SU-DHL-6 (cell line): ENCODE results near the gene CCDC187.

Source experiments
- CTCF ChIP-seq: fragments of 200-600 bp; sonication (generic); IDR thresholded peaks from one replicate; pipeline ENCODE4 v1.5.1; 2017; ENCODE audit warnings: antibody characterized with exemption, mild to moderate bottlenecking, low read length, moderate library complexity; ENCODE audit not compliant: insufficient read depth, poor library complexity, severe bottlenecking
- EZH2phosphoT487 ChIP-seq: fragments of 200-600 bp; sonication (generic), shearing (Covaris generic); conservative IDR thresholded peaks from 2 replicates; pipeline ENCODE4 v1.6.1; 2018; ENCODE audit warnings: mild to moderate bottlenecking, antibody characterized with exemption, low read length, moderate library complexity, mixed read lengths

- no peak for TF ChIP-seq CTCF
- TF ChIP-seq EZH2phosphoT487: no peak
Observed at GRCh38 chr9:136287960-136288753, 15.7 kb downstream of the CCDC187 start.
